Epithelial cell of esophagus (primary cell): ENCODE results near the gene ABCD1.
"Not testable (repeated sequence)": the region's sequence is repeated elsewhere in the genome, so short reads cannot be mapped to it uniquely, and the experiment has no call there.

Experiments used
- DNase-seq: peaks from one replicate; pipeline ENCODE4 v3.0.0; 2010; ENCODE audit warnings: low read depth
- H3K4me3 ChIP-seq: 2 replicates; pipeline ENCODE4 v1.5.1; 2011; ENCODE audit warnings: mild to moderate bottlenecking, low read length, control low read depth
- CTCF ChIP-seq: IDR thresholded peaks from 2 replicates; pipeline ENCODE4 v1.5.1; 2011; ENCODE audit warnings: low read depth, mild to moderate bottlenecking, low read length, control low read depth, inconsistent platforms; ENCODE audit not compliant: insufficient read depth; ENCODE audit errors: missing control alignments

The ABCD1 gene

GRCh38 chrX:153741446-153741845 lies 16.8 kb downstream of the ABCD1 start:
- H3K4me3 ChIP-seq, result no peak overlapping the region
- no peak for DNase-seq
- no peak for TF ChIP-seq CTCF

- H3K4me3 ChIP-seq, DNase-seq: not testable (repeated sequence)
These were observed 17.5 kb downstream of the ABCD1 start for GRCh38 chrX:153742111-153742510.

- not testable (repeated sequence) for DNase-seq, H3K4me3 ChIP-seq
These were observed 18.3 kb downstream of the ABCD1 start for GRCh38 chrX:153742796-153743467.

- H3K4me3 ChIP-seq, DNase-seq: not testable (repeated sequence)
These were observed 19.0 kb downstream of the ABCD1 start for GRCh38 chrX:153743468-153744209.

- TF ChIP-seq CTCF, result no peak
- no peak overlapping the region for H3K4me3 ChIP-seq
- no peak for DNase-seq
These were observed 19.8 kb downstream of the ABCD1 start for GRCh38 chrX:153744210-153745066.

GRCh38 chrX:153745067-153745433 lies 20.4 kb downstream of the ABCD1 start:
- H3K4me3 ChIP-seq, DNase-seq: not testable (repeated sequence)

- no peak overlapping the region for H3K4me3 ChIP-seq
- TF ChIP-seq CTCF, result no peak
- DNase-seq, result no peak
These were observed 21.7 kb downstream of the ABCD1 start for GRCh38 chrX:153746359-153746758.

- DNase-seq, result not testable (repeated sequence)
These were observed 22.3 kb downstream of the ABCD1 start for GRCh38 chrX:153746991-153747390.

GRCh38 chrX:153749017-153749416 lies 24.4 kb downstream of the ABCD1 start:
- not testable (repeated sequence) for H3K4me3 ChIP-seq, DNase-seq

More at GRCh38 chrX:153746991-153747390, 22.3 kb downstream of the ABCD1 start:
- not testable (repeated sequence) for H3K4me3 ChIP-seq

- no peak overlapping the region for H3K4me3 ChIP-seq
- TF ChIP-seq CTCF, result no peak
- no peak for DNase-seq
These were observed 25.6 kb downstream of the ABCD1 start for GRCh38 chrX:153750127-153750774.
